Gastroesophageal sphincter (tissue), 4 donors: ENCODE results near the gene SMR3A. TPM values are rescaled to one million over a fixed set of nuclear protein-coding genes. Genes with fewer than 3 reads are reported as not detected.

Experiments
- ATAC-seq: fragments of 150-250 bp; one replicate; pipeline ENCODE4 v1.9.1; 2016; ENCODE audit warnings: mild to moderate bottlenecking, moderate library complexity
- H3K27ac ChIP-seq, 4 donors: fragments of 200-600 bp; sonication (generic) in 3 of 4; 1 replicate in 3 of 4; 2 replicates in 1 of 4; pipeline ENCODE4 v1.5.1; 2016 to 2019
- H3K27me3 ChIP-seq: fragments of 200-600 bp; sonication (generic); one replicate; pipeline ENCODE4 v1.5.1; 2019
- H3K36me3 ChIP-seq, 2 donors: fragments of 200-600 bp; sonication (generic); one replicate each; pipeline ENCODE4 v1.5.1; 2019; ENCODE audit warnings: control low read depth in 1 of 2
- H3K4me1 ChIP-seq, 3 donors: fragments of 200-600 bp; sonication (generic); 1 replicate in 2 of 3; 2 replicates in 1 of 3; pipeline ENCODE4 v1.5.1; 2016 to 2019; ENCODE audit warnings: control low read depth in 2 of 3
- H3K4me3 ChIP-seq, 2 donors: fragments of 200-600 bp; sonication (generic); one replicate each; pipeline ENCODE4 v1.5.1; 2019; ENCODE audit warnings: mild to moderate bottlenecking in 1 of 2, moderate library complexity in 1 of 2
- H3K9me3 ChIP-seq, 3 donors: fragments of 200-600 bp; sonication (generic); one replicate each; pipeline ENCODE4 v1.5.1; 2017 to 2019; ENCODE audit warnings: control low read depth in 2 of 3
- CTCF ChIP-seq, 4 experiments: fragments of 200-600 bp in 2 of 4; fragments of 450-650 bp in 2 of 4; sonication (generic) in 1 of 4; IDR thresholded peaks; one replicate each; pipeline ENCODE4 v1.5.1; 2017 to 2019; ENCODE audit warnings: antibody characterized with exemption in 4 of 4, mild to moderate bottlenecking in 2 of 4, moderate library complexity in 2 of 4
- EP300 ChIP-seq: sonication (generic); formaldehyde crosslinking; IDR thresholded peaks from one replicate; pipeline ENCODE4 v1.6.1; 2017; ENCODE audit warnings: antibody characterized with exemption, mild to moderate bottlenecking
- POLR2A ChIP-seq, 2 donors: fragments of 450-650 bp; IDR thresholded peaks; one replicate each; pipeline ENCODE4 v1.6.1; 2017; ENCODE audit warnings: antibody characterized with exemption in 2 of 2, mild to moderate bottlenecking in 2 of 2, moderate library complexity in 1 of 2
- POLR2AphosphoS5 ChIP-seq: sonication (generic); formaldehyde crosslinking; IDR thresholded peaks from one replicate; pipeline ENCODE4 v1.6.1; 2017; ENCODE audit warnings: antibody characterized with exemption
- WGBS, 2 donors: methylation state at CpG; one replicate each; pipeline ENCODE4 v1.1.5; 2018; ENCODE audit warnings: low coverage in 1 of 2; 5-methylcytosine and 5-hydroxymethylcytosine counted together
- total RNA-seq, 4 donors: library from RNA; depleted of rRNA; stranded (reverse); fragments of >200 nt; gene quantifications; one replicate each; pipeline ENCODE4 v1.1.0, GENCODE V29; 2016

SMR3A gene
- total RNA-seq, 4 donors from 2014 or later: not detected

- 38 to 56% methylated on average over 2 of the region's 2 CpGs for WGBS, 2 donors
- Histone ChIP-seq H3K9me3 (no peaks in the 10 kb centered on the region), H3K27ac (no peak overlapping the region), H3K27me3 (no peaks in the 10 kb centered on the region), H3K4me1 (no peaks in the 10 kb centered on the region), H3K4me3 (no peak overlapping the region), H3K36me3 (no peaks in the 10 kb centered on the region)
- no peak for ATAC-seq
- TF ChIP-seq POLR2AphosphoS5 (no peak), CTCF (IDR thresholded peaks at IDR 0.05) (no peak), POLR2A (IDR thresholded peaks at IDR 0.05) (no peak), EP300 (no peak)
Measured at GRCh38 chr4:70365479-70365878, 4.9 kb downstream of the SMR3A start.

- WGBS, 2 donors: 90% methylated on average over 1 of the region's 1 CpG; no CpG with 5 or more reads in 1 of the 2 donors
- no peaks in the 10 kb centered on the region for H3K4me1 ChIP-seq
Measured at GRCh38 chr4:70367813-70368212, 7.3 kb downstream of the SMR3A start.

GRCh38 chr4:70371987-70372386 is 11.4 kb downstream of the SMR3A start:
- no peak overlapping the region for H3K27ac ChIP-seq
- no peak for TF ChIP-seq POLR2A (IDR thresholded peaks at IDR 0.05)
- TF ChIP-seq POLR2AphosphoS5: no peak
- no peak for TF ChIP-seq EP300
- no peaks in the 10 kb centered on the region for H3K27me3 ChIP-seq
- H3K9me3 ChIP-seq: no peaks in the 10 kb centered on the region
- no peak for ATAC-seq
- H3K4me3 ChIP-seq: no peak overlapping the region
- no peaks in the 10 kb centered on the region for H3K36me3 ChIP-seq
- H3K4me1 ChIP-seq: no peaks in the 10 kb centered on the region
- 69 to 71% methylated on average over 4 of the region's 4 CpGs for WGBS, 2 donors

More at GRCh38 chr4:70367813-70368212, 7.3 kb downstream of the SMR3A start:
- Histone ChIP-seq H3K4me3 (no peak overlapping the region), H3K27me3 (no peaks in the 10 kb centered on the region), H3K9me3 (no peaks in the 10 kb centered on the region), H3K27ac (no peak overlapping the region), H3K36me3 (no peaks in the 10 kb centered on the region)
- TF ChIP-seq POLR2AphosphoS5 (no peak), EP300 (no peak), CTCF (IDR thresholded peaks at IDR 0.05) (no peak), POLR2A (IDR thresholded peaks at IDR 0.05) (no peak)
- ATAC-seq: no peak

GRCh38 chr4:70372760-70373159 is 12.2 kb downstream of the SMR3A start:
- TF ChIP-seq POLR2A (IDR thresholded peaks at IDR 0.05): no peak
- no peak overlapping the region for H3K4me3 ChIP-seq
- 61 to 68% methylated on average over 3 of the region's 3 CpGs for WGBS, 2 donors
- no peaks in the 10 kb centered on the region for H3K27me3 ChIP-seq
- H3K27ac ChIP-seq: no peak overlapping the region
- no peak for ATAC-seq
- H3K4me1 ChIP-seq: no peaks in the 10 kb centered on the region
- no peaks in the 10 kb centered on the region for H3K9me3 ChIP-seq
- no peaks in the 10 kb centered on the region for H3K36me3 ChIP-seq

GRCh38 chr4:70380578-70380977 is 20.0 kb downstream of the SMR3A start:
- no peak overlapping the region for H3K4me3 ChIP-seq
- WGBS, 2 donors: 71 to 92% methylated on average over 3 of the region's 3 CpGs
- no peak for TF ChIP-seq EP300
- TF ChIP-seq POLR2A (IDR thresholded peaks at IDR 0.05): no peak
- TF ChIP-seq POLR2AphosphoS5: no peak
- no peak for TF ChIP-seq CTCF (IDR thresholded peaks at IDR 0.05)

GRCh38 chr4:70382691-70383181 is 22.2 kb downstream of the SMR3A start, which contains the start of gene SMR3B:
Gene SMR3B, plus strand, starts transcription at chr4:70383131. Its CDS starts 1,380 bp downstream, at chr4:70384511.
- no peaks in the 10 kb centered on the region for H3K27me3 ChIP-seq
- H3K27ac ChIP-seq: no peak within 1 kb of the TSS
- WGBS, 2 donors: 70 to 76% methylated on average over 5 of the region's 5 CpGs
- H3K4me1 ChIP-seq: no peaks in the 10 kb centered on the region
- no peaks in the 10 kb centered on the region for H3K36me3 ChIP-seq
- no peak within 1 kb of the TSS for H3K4me3 ChIP-seq
- ATAC-seq: no peak
- H3K9me3 ChIP-seq: no peaks in the 10 kb centered on the region
- TF ChIP-seq POLR2AphosphoS5 (no peak), POLR2A (IDR thresholded peaks at IDR 0.05) (no peak), CTCF (IDR thresholded peaks at IDR 0.05) (no peak), EP300 (no peak)

More at GRCh38 chr4:70380578-70380977, 20.0 kb downstream of the SMR3A start:
- H3K27me3 ChIP-seq: no peaks in the 10 kb centered on the region
- H3K36me3 ChIP-seq: no peaks in the 10 kb centered on the region
- ATAC-seq: no peak
- no peaks in the 10 kb centered on the region for H3K9me3 ChIP-seq
- H3K4me1 ChIP-seq: no peaks in the 10 kb centered on the region
- H3K27ac ChIP-seq: no peak overlapping the region
